Measurements from ENCODE around the gene UGT3A2.

UGT3A2 gene

GRCh38 chr5:35999547-35999946 lies 67.1 kb downstream of the UGT3A2 start:
- H2AFZ ChIP-seq (ENCODE audit: low read length) = no peak overlapping the region
- no peaks in the 10 kb centered on the region for H3K27me3 ChIP-seq (ENCODE audit: insufficient read depth, low read length, poor library complexity, severe bottlenecking)
- H3K4me2 ChIP-seq (ENCODE audit: low read depth, low read length, poor library complexity, severe bottlenecking) = no peak overlapping the region
- no peaks in the 10 kb centered on the region for H3K79me2 ChIP-seq (ENCODE audit: insufficient read depth, low read length)
- no peak overlapping the region for H3K4me3 ChIP-seq (ENCODE audit: low read length, poor library complexity, severe bottlenecking)
- H3K9me3 ChIP-seq (ENCODE audit: insufficient read depth, low read depth, low read length) = no peaks in the 10 kb centered on the region
- H3K9me2 ChIP-seq (replicated peaks; ENCODE audit: low read depth, low read length) = no peaks in the 10 kb centered on the region
- no peak overlapping the region for H3K9ac ChIP-seq (ENCODE audit: low read depth, low read length, poor library complexity, severe bottlenecking)
- H3K36me3 ChIP-seq (ENCODE audit: insufficient read depth, low read length) = no peaks in the 10 kb centered on the region
- H3K4me1 ChIP-seq (ENCODE audit: insufficient read depth, low read length, poor library complexity, severe bottlenecking) = peaks cover 20% of the 10 kb centered on the region
- no peaks in the 10 kb centered on the region for H3F3A ChIP-seq (ENCODE audit: low read depth)
- no peaks in the 10 kb centered on the region for H4K20me1 ChIP-seq (ENCODE audit: insufficient read depth, low read length, poor library complexity, severe bottlenecking)
- TF ChIP-seq EZH2phosphoT487 (IDR thresholded peaks at IDR 0.05; ENCODE audit: borderline replicate concordance) (no peak), CTCF (conservative IDR thresholded peaks at IDR 0.05; ENCODE audit: low read length) (no peak)

GRCh38 chr5:35996076-35996475 lies 70.6 kb downstream of the UGT3A2 start:
- Histone ChIP-seq H3K4me3 (ENCODE audit: low read length, poor library complexity, severe bottlenecking) (no peak overlapping the region), H2AFZ (ENCODE audit: low read length) (no peak overlapping the region), H3K79me2 (ENCODE audit: insufficient read depth, low read length) (no peaks in the 10 kb centered on the region), H3F3A (ENCODE audit: low read depth) (no peaks in the 10 kb centered on the region), H3K4me2 (ENCODE audit: low read depth, low read length, poor library complexity, severe bottlenecking) (no peak overlapping the region), H3K4me1 (ENCODE audit: insufficient read depth, low read length, poor library complexity, severe bottlenecking) (peaks cover 6% of the 10 kb centered on the region), H3K9ac (ENCODE audit: low read depth, low read length, poor library complexity, severe bottlenecking) (no peak overlapping the region), H3K9me2 (replicated peaks; ENCODE audit: low read depth, low read length) (no peaks in the 10 kb centered on the region), H3K27me3 (ENCODE audit: insufficient read depth, low read length, poor library complexity, severe bottlenecking) (no peaks in the 10 kb centered on the region), H3K36me3 (ENCODE audit: insufficient read depth, low read length) (no peaks in the 10 kb centered on the region), H3K9me3 (ENCODE audit: insufficient read depth, low read depth, low read length) (no peaks in the 10 kb centered on the region), H4K20me1 (ENCODE audit: insufficient read depth, low read length, poor library complexity, severe bottlenecking) (no peaks in the 10 kb centered on the region)
- no peak for TF ChIP-seq CTCF (conservative IDR thresholded peaks at IDR 0.05; ENCODE audit: low read length)
- no peak for TF ChIP-seq EZH2phosphoT487 (IDR thresholded peaks at IDR 0.05; ENCODE audit: borderline replicate concordance)

- no peak within 1 kb of the TSS for H3K4me2 ChIP-seq (ENCODE audit: low read depth, low read length, poor library complexity, severe bottlenecking)
- no peak within 1 kb of the TSS for H3K9ac ChIP-seq (ENCODE audit: low read depth, low read length, poor library complexity, severe bottlenecking)
- no peaks in the 10 kb centered on the region for H3K36me3 ChIP-seq (ENCODE audit: insufficient read depth, low read length)
- H3K9me3 ChIP-seq (ENCODE audit: insufficient read depth, low read depth, low read length) = no peaks in the 10 kb centered on the region
- no peak within 1 kb of the TSS for H3K4me3 ChIP-seq (ENCODE audit: low read length, poor library complexity, severe bottlenecking)
- H2AFZ ChIP-seq (ENCODE audit: low read length) = no peak within 1 kb of the TSS
- no peaks in the 10 kb centered on the region for H3K9me2 ChIP-seq (replicated peaks; ENCODE audit: low read depth, low read length)
- H3K79me2 ChIP-seq (ENCODE audit: insufficient read depth, low read length) = no peaks in the 10 kb centered on the region
- no peaks in the 10 kb centered on the region for H3K27me3 ChIP-seq (ENCODE audit: insufficient read depth, low read length, poor library complexity, severe bottlenecking)
- no peaks in the 10 kb centered on the region for H4K20me1 ChIP-seq (ENCODE audit: insufficient read depth, low read length, poor library complexity, severe bottlenecking)
- no peaks in the 10 kb centered on the region for H3F3A ChIP-seq (ENCODE audit: low read depth)
- no peak for TF ChIP-seq EZH2phosphoT487 (IDR thresholded peaks at IDR 0.05; ENCODE audit: borderline replicate concordance)
- TF ChIP-seq CTCF (conservative IDR thresholded peaks at IDR 0.05; ENCODE audit: low read length) = no peak
- no peaks in the 10 kb centered on the region for H3K4me1 ChIP-seq (ENCODE audit: insufficient read depth, low read length, poor library complexity, severe bottlenecking)
Observed at GRCh38 chr5:35990941-35991611, 75.6 kb downstream of the UGT3A2 start, which contains the start of gene UGT3A1. TSS of gene UGT3A1 (minus strand) at chr5:35991390. CDS start at chr5:35991240, 150 bp downstream.

Measured in Loucy (cell line).